Measurements from ENCODE around the gene UGT1A7.
"Not testable (repeated sequence)": the region's sequence is repeated elsewhere in the genome, so short reads cannot be mapped to it uniquely, and the experiment has no call there.

The UGT1A7 gene

GRCh38 chr2:233643128-233643527 is 38.6 kb upstream of the UGT1A7 start:
- no peaks in the 10 kb centered on the region for H3K79me2 ChIP-seq (ENCODE audit: insufficient read depth, low read length)
- no peak overlapping the region for H3K4me3 ChIP-seq (ENCODE audit: low read depth, low read length, poor library complexity, severe bottlenecking)
- no peak overlapping the region for H3K27ac ChIP-seq (ENCODE audit: low read depth, low read length, poor library complexity, severe bottlenecking)
- H3K36me3 ChIP-seq (ENCODE audit: insufficient read depth, low read length): no peaks in the 10 kb centered on the region
- H3K9me2 ChIP-seq (ENCODE audit: low read depth, low read length): no peaks in the 10 kb centered on the region
- H3K9ac ChIP-seq (ENCODE audit: low read length): no peak overlapping the region
- no peak overlapping the region for H3K4me2 ChIP-seq (ENCODE audit: low read length)
- H4K20me1 ChIP-seq (ENCODE audit: insufficient read depth, low read length): no peaks in the 10 kb centered on the region
- H3K9me3 ChIP-seq (ENCODE audit: low read length): no peaks in the 10 kb centered on the region
- no peaks in the 10 kb centered on the region for H3F3A ChIP-seq (ENCODE audit: insufficient read depth, low read length)
- H3K4me1 ChIP-seq (ENCODE audit: insufficient read depth, low read length, severe bottlenecking): peaks cover 6% of the 10 kb centered on the region
- H2AFZ ChIP-seq (ENCODE audit: low read length): no peak overlapping the region
- no peaks in the 10 kb centered on the region for H3K27me3 ChIP-seq (ENCODE audit: insufficient read depth, low read length)
- no peak for TF ChIP-seq EZH2 (IDR thresholded peaks at IDR 0.05; ENCODE audit: borderline replicate concordance, low read length)
- TF ChIP-seq CTCF (IDR thresholded peaks at IDR 0.05; ENCODE audit: low read length): peak; percentile 29; the same call in 1 of the 2 replicates

GRCh38 chr2:233646033-233646432 is 35.7 kb upstream of the UGT1A7 start:
- not testable (repeated sequence) for H3K27ac ChIP-seq (ENCODE audit: low read depth, low read length, poor library complexity, severe bottlenecking); H3K9ac ChIP-seq (ENCODE audit: low read length); H3K27me3 ChIP-seq (ENCODE audit: insufficient read depth, low read length); H3K4me3 ChIP-seq (ENCODE audit: low read depth, low read length, poor library complexity, severe bottlenecking); H3K4me1 ChIP-seq (ENCODE audit: insufficient read depth, low read length, severe bottlenecking); H3K9me2 ChIP-seq (ENCODE audit: low read depth, low read length); H3K79me2 ChIP-seq (ENCODE audit: insufficient read depth, low read length); H3K9me3 ChIP-seq (ENCODE audit: low read length); H3K36me3 ChIP-seq (ENCODE audit: insufficient read depth, low read length); H3F3A ChIP-seq (ENCODE audit: insufficient read depth, low read length); H4K20me1 ChIP-seq (ENCODE audit: insufficient read depth, low read length); H2AFZ ChIP-seq (ENCODE audit: low read length); H3K4me2 ChIP-seq (ENCODE audit: low read length)

DNA sequence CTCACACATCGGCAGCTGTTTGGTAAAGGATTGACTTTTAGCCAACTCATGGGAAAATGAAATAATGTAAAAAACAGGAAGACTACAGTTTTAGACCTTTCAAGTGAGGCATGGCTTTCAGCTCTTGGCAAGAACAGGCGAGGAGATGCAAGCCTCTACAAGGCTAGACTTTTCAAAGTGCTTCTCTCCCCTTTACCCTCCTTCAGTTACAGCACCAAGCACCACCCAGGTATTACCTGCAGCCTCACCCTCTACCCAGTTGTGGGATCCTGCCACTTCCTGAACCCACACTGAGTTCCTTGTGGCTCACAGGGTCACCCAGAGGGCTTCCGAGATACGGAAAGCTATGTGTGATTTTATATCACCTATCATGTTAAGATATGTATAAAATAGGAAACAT is 30.7 kb upstream of the UGT1A7 start:
- Histone ChIP-seq H3K36me3 (ENCODE audit: insufficient read depth, low read length) (no peaks in the 10 kb centered on the region), H3K27me3 (ENCODE audit: insufficient read depth, low read length) (no peaks in the 10 kb centered on the region), H2AFZ (ENCODE audit: low read length) (no peak overlapping the region), H3K9ac (ENCODE audit: low read length) (no peak overlapping the region), H4K20me1 (ENCODE audit: insufficient read depth, low read length) (no peaks in the 10 kb centered on the region), H3K27ac (ENCODE audit: low read depth, low read length, poor library complexity, severe bottlenecking) (no peak overlapping the region), H3K4me3 (ENCODE audit: low read depth, low read length, poor library complexity, severe bottlenecking) (no peak overlapping the region), H3K4me1 (ENCODE audit: insufficient read depth, low read length, severe bottlenecking) (no peaks in the 10 kb centered on the region), H3K9me2 (ENCODE audit: low read depth, low read length) (no peaks in the 10 kb centered on the region), H3K4me2 (ENCODE audit: low read length) (no peak overlapping the region), H3K9me3 (ENCODE audit: low read length) (no peaks in the 10 kb centered on the region), H3F3A (ENCODE audit: insufficient read depth, low read length) (no peaks in the 10 kb centered on the region), H3K79me2 (ENCODE audit: insufficient read depth, low read length) (no peaks in the 10 kb centered on the region)
- TF ChIP-seq CTCF (IDR thresholded peaks at IDR 0.05; ENCODE audit: low read length): no peak
- no peak for TF ChIP-seq EZH2 (IDR thresholded peaks at IDR 0.05; ENCODE audit: borderline replicate concordance, low read length)

- H4K20me1 ChIP-seq (ENCODE audit: insufficient read depth, low read length): no peaks in the 10 kb centered on the region
- no peaks in the 10 kb centered on the region for H3K4me1 ChIP-seq (ENCODE audit: insufficient read depth, low read length, severe bottlenecking)
- H3K79me2 ChIP-seq (ENCODE audit: insufficient read depth, low read length): no peaks in the 10 kb centered on the region
- H2AFZ ChIP-seq (ENCODE audit: low read length): no peak overlapping the region
- no peak overlapping the region for H3K27ac ChIP-seq (ENCODE audit: low read depth, low read length, poor library complexity, severe bottlenecking)
- no peak overlapping the region for H3K9ac ChIP-seq (ENCODE audit: low read length)
- H3K4me3 ChIP-seq (ENCODE audit: low read depth, low read length, poor library complexity, severe bottlenecking): no peak overlapping the region
- H3K9me2 ChIP-seq (ENCODE audit: low read depth, low read length): no peaks in the 10 kb centered on the region
- no peak overlapping the region for H3K4me2 ChIP-seq (ENCODE audit: low read length)
- no peaks in the 10 kb centered on the region for H3K36me3 ChIP-seq (ENCODE audit: insufficient read depth, low read length)
- no peak for TF ChIP-seq EZH2 (IDR thresholded peaks at IDR 0.05; ENCODE audit: borderline replicate concordance, low read length)
- TF ChIP-seq CTCF (IDR thresholded peaks at IDR 0.05; ENCODE audit: low read length): no peak
- H3K9me3 ChIP-seq (ENCODE audit: low read length): no peaks in the 10 kb centered on the region
- no peaks in the 10 kb centered on the region for H3K27me3 ChIP-seq (ENCODE audit: insufficient read depth, low read length)
- H3F3A ChIP-seq (ENCODE audit: insufficient read depth, low read length): no peaks in the 10 kb centered on the region
Observed at GRCh38 chr2:233651430-233651829, 30.3 kb upstream of the UGT1A7 start.
